Activated CD8-positive, alpha-beta T cell treated with anti-CD3 and anti-CD28 coated beads for 36 hours (primary cell): ENCODE results near the gene TMEM209. TPM values are rescaled to one million over a fixed set of nuclear protein-coding genes. Genes with fewer than 3 reads are reported as not detected.
"Not testable (repeated sequence)": the region's sequence is repeated elsewhere in the genome, so short reads cannot be mapped to it uniquely, and the experiment has no call there.

Experiments
- ATAC-seq: fragments of 200-7000 bp; cut with Tn5 transposase; one replicate; pipeline ENCODE4 v1.10.0; 2021; ENCODE audit warnings: mild to moderate bottlenecking, moderate library complexity
- CTCF ChIA-PET: fragments of 350-600 bp; sonication (Branson Sonifier 250); formaldehyde crosslinking; loops from one replicate; lab custom pipeline; 2021; ENCODE audit warnings: antibody characterized with exemption; lab: Charles Lee
- POLR2A ChIA-PET: fragments of 350-600 bp; sonication (Branson Sonifier 250); formaldehyde crosslinking; loops from one replicate; lab custom pipeline; 2021; ENCODE audit warnings: antibody characterized with exemption; lab: Charles Lee
- DNase-seq: peaks from one replicate; pipeline ENCODE4 v3.0.0-alpha.2; 2020
- H3K27ac Mint-ChIP-seq: one replicate; pipeline ENCODE4 v1.8.0; 2021; ENCODE audit warnings: mild to moderate bottlenecking, mixed read lengths
- H3K27me3 Mint-ChIP-seq: one replicate; pipeline ENCODE4 v1.8.0; 2021; ENCODE audit warnings: mixed read lengths
- H3K36me3 Mint-ChIP-seq: one replicate; pipeline ENCODE4 v1.8.0; 2021; ENCODE audit warnings: low read depth, mixed read lengths
- H3K4me1 Mint-ChIP-seq: one replicate; pipeline ENCODE4 v1.8.0; 2021; ENCODE audit warnings: low read depth, mixed read lengths
- H3K4me3 Mint-ChIP-seq: one replicate; pipeline ENCODE4 v1.8.0; 2021; ENCODE audit warnings: mild to moderate bottlenecking, moderate library complexity, mixed read lengths
- H3K9me3 Mint-ChIP-seq: one replicate; pipeline ENCODE4 v1.8.0; 2021; ENCODE audit warnings: mixed read lengths
- CTCF ChIP-seq: fragments of 200-600 bp; IDR thresholded peaks from one replicate; pipeline ENCODE4 v1.8.0; 2022; ENCODE audit warnings: antibody characterized with exemption, mild to moderate bottlenecking
- intact Hi-C: fragments of 100-400 bp; cut with micrococcal nuclease; formaldehyde crosslinking; loops from one replicate; pipeline ENCODE4 v1.10.0; 2022
- total RNA-seq, 2 experiments: library from RNA; stranded (reverse); gene quantifications; one replicate each; pipeline ENCODE4 v1.2.3, GENCODE V29; 2021

Gene TMEM209
- total RNA-seq, 2 experiments from 2014 or later = 36.1 to 45.6 TPM

GRCh38 chr7:130129011-130129411, 76.2 kb downstream of the TMEM209 start:
- POLR2A ChIA-PET = no interaction called here
- H3K27me3 Mint-ChIP-seq = no peaks in the 10 kb centered on the region
- no peaks in the 10 kb centered on the region for H3K4me1 Mint-ChIP-seq
- no peak overlapping the region for H3K4me3 Mint-ChIP-seq
- peaks cover 22% of the 10 kb centered on the region for H3K36me3 Mint-ChIP-seq
- no peak for TF ChIP-seq CTCF
- intact Hi-C loops = no loop called here
- no peaks in the 10 kb centered on the region for H3K9me3 Mint-ChIP-seq
- DNase-seq (no peak), ATAC-seq (no peak)
- CTCF ChIA-PET = interaction anchor here (1.7 kb wide), 1 partner anchor 10 kb away, joined by 4 read pairs; no protein-coding TSS in a partner anchor
- no peak overlapping the region for H3K27ac Mint-ChIP-seq

GRCh38 chr7:130127821-130128317, 77.3 kb downstream of the TMEM209 start:
- CTCF ChIA-PET = interaction anchor here (1.0 to 1.7 kb wide), 4 partner anchors 9 to 705 kb away, joined by 3 to 4 read pairs (median 3); no protein-coding TSS in a partner anchor
- ATAC-seq = no peak
- no peak overlapping the region for H3K4me3 Mint-ChIP-seq

GRCh38 chr7:130127404-130127803, 77.8 kb downstream of the TMEM209 start:
- H3K36me3 Mint-ChIP-seq = peaks cover 26% of the 10 kb centered on the region
- no peak for TF ChIP-seq CTCF
- ChIA-PET CTCF (interaction anchor here (1.0 to 1.7 kb wide), 4 partner anchors 9 to 705 kb away, joined by 3 to 4 read pairs (median 3); no protein-coding TSS in a partner anchor), POLR2A (no interaction called here)
- DNase-seq = no peak
- no peak overlapping the region for H3K4me3 Mint-ChIP-seq
- H3K9me3 Mint-ChIP-seq = no peaks in the 10 kb centered on the region
- intact Hi-C loops = no loop called here
- no peaks in the 10 kb centered on the region for H3K4me1 Mint-ChIP-seq
- H3K27ac Mint-ChIP-seq = no peak overlapping the region
- ATAC-seq = no peak
- no peaks in the 10 kb centered on the region for H3K27me3 Mint-ChIP-seq

More at GRCh38 chr7:130127821-130128317, 77.3 kb downstream of the TMEM209 start:
- no peak for TF ChIP-seq CTCF
- no peak for DNase-seq
- Mint-ChIP-seq H3K27me3 (no peaks in the 10 kb centered on the region), H3K27ac (no peak overlapping the region), H3K9me3 (no peaks in the 10 kb centered on the region), H3K36me3 (peaks cover 22% of the 10 kb centered on the region), H3K4me1 (no peaks in the 10 kb centered on the region)
- intact Hi-C loops = no loop called here
- POLR2A ChIA-PET = interaction anchor here (0.7 kb wide), 1 partner anchor 1312 kb away, joined by 3 read pairs; no protein-coding TSS in a partner anchor

- peaks cover 32% of the 10 kb centered on the region for H3K36me3 Mint-ChIP-seq
- H3K4me1 Mint-ChIP-seq = not testable (repeated sequence)
Observed at GRCh38 chr7:130126840-130127239, 78.4 kb downstream of the TMEM209 start.

GRCh38 chr7:130124711-130125110, 80.5 kb downstream of the TMEM209 start:
- intact Hi-C loops = no loop called here

More at GRCh38 chr7:130126840-130127239, 78.4 kb downstream of the TMEM209 start:
- H3K27me3 Mint-ChIP-seq, H3K4me3 Mint-ChIP-seq, H3K9me3 Mint-ChIP-seq, ATAC-seq, DNase-seq, POLR2A ChIA-PET, H3K27ac Mint-ChIP-seq, intact Hi-C loops: not testable (repeated sequence)
- CTCF ChIA-PET = interaction anchor here (1.4 to 1.5 kb wide), 2 partner anchors 11 to 14 kb away, joined by 3 read pairs; no protein-coding TSS in a partner anchor

More at GRCh38 chr7:130124711-130125110, 80.5 kb downstream of the TMEM209 start:
- ATAC-seq = no peak
- no peak for TF ChIP-seq CTCF
- ChIA-PET CTCF (interaction anchor here (1.5 kb wide), 1 partner anchor 53 kb away, joined by 4 read pairs; no protein-coding TSS in a partner anchor), POLR2A (no interaction called here)
- no peak overlapping the region for H3K4me3 Mint-ChIP-seq
- no peak overlapping the region for H3K27ac Mint-ChIP-seq
- H3K4me1 Mint-ChIP-seq = no peaks in the 10 kb centered on the region
- H3K27me3 Mint-ChIP-seq = no peaks in the 10 kb centered on the region
- no peak for DNase-seq
- peaks cover 27% of the 10 kb centered on the region for H3K36me3 Mint-ChIP-seq
- no peaks in the 10 kb centered on the region for H3K9me3 Mint-ChIP-seq
